Effector memory CD4-positive, alpha-beta T cell (primary cell): Measurements from ENCODE around the gene CLDN16.

Source experiments
- DNase-seq, 3 donors: peaks; one replicate each; pipeline ENCODE4 v3.0.0-alpha.2; 2020
- H3K27ac ChIP-seq: 2 replicates; pipeline ENCODE4 v1.7.0; 2013; ENCODE audit warnings: mild to moderate bottlenecking, low read length, moderate library complexity; ENCODE audit not compliant: insufficient read depth, poor library complexity, severe bottlenecking
- H3K27me3 ChIP-seq: replicated peaks from 2 replicates; pipeline ENCODE4 v1.7.0; 2013; ENCODE audit warnings: mild to moderate bottlenecking, low read length; ENCODE audit not compliant: insufficient read depth, control insufficient read depth, poor library complexity, severe bottlenecking
- H3K36me3 ChIP-seq: 2 replicates; pipeline ENCODE4 v1.7.0; 2013; ENCODE audit warnings: mild to moderate bottlenecking, low read length, moderate library complexity; ENCODE audit not compliant: control insufficient read depth, insufficient read depth
- H3K4me1 ChIP-seq: 2 replicates; pipeline ENCODE4 v1.7.0; 2013; ENCODE audit warnings: low read length, mild to moderate bottlenecking; ENCODE audit not compliant: control insufficient read depth, insufficient read depth, poor library complexity, severe bottlenecking
- H3K4me3 ChIP-seq: 2 replicates; pipeline ENCODE4 v1.7.0; 2013; ENCODE audit warnings: low read length, low read depth, mild to moderate bottlenecking; ENCODE audit not compliant: insufficient read depth, poor library complexity, severe bottlenecking
- H3K9me3 ChIP-seq: 2 replicates; pipeline ENCODE4 v1.7.0; 2013; ENCODE audit warnings: mild to moderate bottlenecking, low read length, moderate library complexity; ENCODE audit not compliant: control insufficient read depth

Gene CLDN16

GRCh38 chr3:190449801-190450200, 61.8 kb downstream of the CLDN16 start, which contains the start of gene TMEM207:
TSS of gene TMEM207 (minus strand) at chr3:190449901. CDS start at chr3:190449809, 92 bp downstream.
- H3K36me3 ChIP-seq = no peaks in the 10 kb centered on the region
- H3K4me1 ChIP-seq = no peaks in the 10 kb centered on the region
- no peaks in the 10 kb centered on the region for H3K9me3 ChIP-seq
- DNase-seq = no peak
- H3K27me3 ChIP-seq = no peaks in the 10 kb centered on the region
- H3K4me3 ChIP-seq = no peak within 1 kb of the TSS
- H3K27ac ChIP-seq = no peak within 1 kb of the TSS

GRCh38 chr3:190455828-190456227, 67.9 kb downstream of the CLDN16 start:
- Histone ChIP-seq H3K4me3 (no peak overlapping the region), H3K4me1 (no peaks in the 10 kb centered on the region), H3K36me3 (no peaks in the 10 kb centered on the region), H3K27ac (no peak overlapping the region), H3K27me3 (no peaks in the 10 kb centered on the region), H3K9me3 (no peaks in the 10 kb centered on the region)
- no peak for DNase-seq

- Histone ChIP-seq H3K36me3 (no peaks in the 10 kb centered on the region), H3K27me3 (no peaks in the 10 kb centered on the region), H3K27ac (no peak overlapping the region), H3K9me3 (no peaks in the 10 kb centered on the region), H3K4me1 (no peaks in the 10 kb centered on the region), H3K4me3 (no peak overlapping the region)
- no peak for DNase-seq
Observed at GRCh38 chr3:190456770-190457169, 68.8 kb downstream of the CLDN16 start.

- Histone ChIP-seq H3K36me3 (no peaks in the 10 kb centered on the region), H3K9me3 (no peaks in the 10 kb centered on the region), H3K27ac (no peak overlapping the region), H3K4me3 (no peak overlapping the region), H3K27me3 (no peaks in the 10 kb centered on the region), H3K4me1 (no peaks in the 10 kb centered on the region)
- no peak for DNase-seq
Observed at GRCh38 chr3:190458040-190458439, 70.1 kb downstream of the CLDN16 start.
